ENCODE measurements around the gene AP1G1.
"Not testable (repeated sequence)": the region's sequence is repeated elsewhere in the genome, so short reads cannot be mapped to it uniquely, and the experiment has no call there.

Gene AP1G1

DNA sequence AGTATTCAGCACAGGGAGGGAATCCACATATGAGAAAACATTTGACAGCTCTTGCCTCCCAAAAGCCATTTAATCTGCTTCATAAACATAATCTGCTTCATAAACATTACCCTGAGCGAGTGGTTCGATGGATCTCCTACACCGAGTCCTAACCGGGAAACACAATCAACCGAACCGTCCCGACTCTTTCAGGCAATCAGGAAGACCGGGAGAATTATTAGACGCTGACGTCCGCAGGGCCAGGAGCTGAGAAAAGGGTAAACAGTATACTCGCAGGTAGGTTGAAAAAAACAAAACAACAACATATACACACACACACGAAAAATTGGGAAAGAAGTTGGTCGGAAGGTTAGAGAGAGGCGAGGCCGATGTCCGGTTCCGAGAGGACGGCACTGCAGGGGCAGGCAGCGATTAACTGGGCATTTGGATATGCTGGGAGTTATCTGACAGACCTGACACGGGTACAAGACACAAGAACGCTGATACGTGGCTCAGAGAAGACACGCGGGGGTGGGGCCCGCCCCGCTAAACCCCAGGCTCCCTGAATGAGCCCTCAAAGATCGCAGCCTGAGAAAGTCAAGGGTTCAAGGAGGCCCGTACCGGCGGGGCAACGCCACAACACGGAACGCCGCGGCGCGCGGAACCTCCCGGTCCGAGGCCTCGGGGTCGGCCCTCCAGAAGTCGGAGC is 585 bp downstream of the AP1G1 start:
- DNase-seq: no peak

DNA sequence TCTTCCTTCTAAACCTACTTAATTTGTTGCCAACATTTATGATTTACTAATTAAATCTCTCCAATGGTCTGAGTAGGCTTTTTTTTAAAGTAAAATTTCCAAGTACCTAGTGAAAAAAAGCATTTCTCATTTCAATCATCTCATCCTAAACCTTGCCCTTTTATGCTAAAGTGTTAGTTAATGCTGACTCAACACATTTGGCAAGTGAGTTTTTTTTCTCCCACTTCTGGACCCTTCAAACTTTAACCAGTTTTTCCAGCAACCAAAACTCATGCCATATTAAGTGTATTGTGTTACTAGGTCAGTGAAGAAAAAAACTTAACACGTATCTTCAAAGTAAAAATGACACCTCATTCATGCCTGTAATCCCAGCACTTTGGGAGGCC is 5.3 kb downstream of the AP1G1 start:
- no peak for DNase-seq

DNA sequence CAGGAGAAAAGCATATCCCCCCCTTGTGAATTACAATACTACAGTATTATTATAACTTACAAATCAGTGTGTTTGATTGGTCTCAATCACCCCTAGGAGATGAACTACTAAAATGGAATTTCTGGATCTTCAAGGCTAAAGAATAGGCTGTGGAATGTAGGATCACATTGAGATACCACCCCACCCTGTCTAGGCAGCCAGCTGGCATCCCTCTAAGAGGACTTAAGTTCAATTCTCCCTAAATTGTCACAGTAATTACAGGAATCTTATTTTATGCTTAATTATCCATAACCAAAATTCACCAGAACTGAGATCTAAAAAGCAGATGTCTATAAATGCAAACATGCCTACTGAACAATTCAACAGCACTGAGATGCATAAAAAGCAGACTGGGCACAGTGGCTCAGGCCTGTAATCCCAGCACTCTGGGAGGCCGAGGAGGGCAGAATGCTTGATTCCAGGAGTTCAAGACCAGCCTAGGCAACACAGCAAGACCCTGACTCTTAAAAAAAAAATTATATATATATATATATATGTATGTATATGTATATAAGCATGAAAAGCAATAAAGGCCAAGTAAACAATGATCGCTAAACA is 12.0 kb downstream of the AP1G1 start:
- DNase-seq: no peak

DNA sequence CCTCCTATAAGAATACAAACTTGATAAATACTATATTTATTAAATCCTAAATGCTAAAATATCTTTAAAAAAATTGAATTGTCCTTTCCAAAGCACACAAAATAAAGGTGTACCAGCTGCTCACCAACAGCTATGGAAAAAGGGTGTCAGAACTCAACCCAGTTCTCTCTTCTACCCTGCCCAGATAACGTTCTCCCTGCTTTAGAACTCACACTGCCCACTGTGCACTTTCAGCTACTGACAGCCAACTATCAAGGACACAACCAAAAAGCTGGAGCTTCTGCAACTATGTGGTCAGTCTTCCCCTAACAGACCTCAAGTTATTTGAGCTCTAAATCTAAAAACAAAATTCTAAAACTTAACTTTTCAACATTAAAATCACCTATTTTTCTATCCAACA is 13.7 kb downstream of the AP1G1 start:
- DNase-seq: no peak

DNA sequence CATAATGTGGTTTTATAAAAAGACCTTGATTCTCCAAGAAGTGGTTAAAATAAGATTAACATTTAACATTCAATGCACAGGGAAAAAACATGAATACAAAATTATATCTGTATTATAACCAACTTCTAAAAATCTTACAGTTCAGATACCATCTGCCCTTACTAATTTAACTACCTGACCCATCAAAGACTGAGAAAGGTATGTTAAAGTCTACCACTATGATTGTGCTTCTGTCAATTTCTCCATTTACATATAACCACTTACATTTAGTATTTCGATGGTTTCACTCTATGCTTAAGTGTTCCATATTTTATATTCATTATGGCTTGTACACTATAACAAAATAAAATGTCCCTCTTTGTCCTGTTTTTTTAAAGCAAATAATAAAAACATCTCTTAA is 14.6 kb downstream of the AP1G1 start:
- DNase-seq: no peak

DNA sequence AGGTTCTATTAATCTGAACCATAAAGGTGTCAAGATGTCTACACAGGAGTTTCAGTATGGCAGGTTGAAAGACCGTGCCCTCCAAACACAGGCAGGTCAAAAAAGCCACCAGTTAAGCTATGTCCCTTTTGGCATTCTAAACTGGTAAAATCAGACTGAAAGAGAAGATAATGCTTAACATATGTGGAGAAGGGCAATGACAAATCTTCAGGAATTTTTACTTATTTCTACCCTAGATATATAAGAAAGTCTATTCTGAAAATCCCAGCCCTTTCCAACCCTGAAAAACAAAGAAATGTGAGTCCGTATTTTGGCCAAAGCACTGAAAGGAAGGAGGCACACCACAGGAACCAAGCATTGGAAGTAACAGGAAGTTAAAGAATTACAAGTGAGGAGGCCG is 16.5 kb downstream of the AP1G1 start:
- DNase-seq: no peak

DNA sequence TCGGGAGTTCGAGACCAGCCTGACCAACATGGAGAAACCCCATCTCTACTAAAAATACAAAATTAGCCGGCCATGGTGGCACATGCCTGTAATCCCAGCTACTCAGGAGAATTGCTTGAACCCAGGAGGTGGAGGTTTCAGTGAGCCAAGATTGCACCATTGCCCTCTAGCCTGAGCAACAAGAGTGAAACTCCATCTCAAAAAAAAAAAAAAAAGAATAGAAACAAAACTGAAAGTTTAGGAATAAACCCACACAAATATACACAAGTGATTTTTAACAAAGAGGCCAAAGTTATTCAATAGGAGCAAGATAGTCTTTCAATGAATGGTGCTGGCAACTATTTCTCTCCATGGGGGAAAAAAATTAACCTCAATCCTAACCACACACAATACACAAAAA is 18.3 kb downstream of the AP1G1 start:
- not testable (repeated sequence) for DNase-seq

DNA sequence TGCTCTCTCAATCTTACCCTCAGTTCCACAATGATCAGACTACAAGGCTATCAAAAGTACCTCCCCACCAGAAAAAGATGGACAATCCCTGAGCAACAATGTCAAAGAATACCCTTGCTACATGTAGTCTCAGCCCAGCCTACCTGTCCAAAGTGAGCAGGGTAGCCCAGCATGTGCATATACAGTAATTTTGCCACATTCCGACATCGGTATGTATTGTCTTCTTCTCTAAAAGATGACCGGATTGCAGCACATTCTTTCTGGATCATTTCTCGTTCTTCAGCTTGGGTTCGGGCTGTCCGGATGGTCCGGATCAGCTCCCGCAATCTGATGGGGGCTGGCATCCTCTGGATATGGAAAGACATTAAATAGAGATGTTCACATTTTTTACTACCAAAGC is 19.5 kb downstream of the AP1G1 start:
- no peak for DNase-seq

DNA sequence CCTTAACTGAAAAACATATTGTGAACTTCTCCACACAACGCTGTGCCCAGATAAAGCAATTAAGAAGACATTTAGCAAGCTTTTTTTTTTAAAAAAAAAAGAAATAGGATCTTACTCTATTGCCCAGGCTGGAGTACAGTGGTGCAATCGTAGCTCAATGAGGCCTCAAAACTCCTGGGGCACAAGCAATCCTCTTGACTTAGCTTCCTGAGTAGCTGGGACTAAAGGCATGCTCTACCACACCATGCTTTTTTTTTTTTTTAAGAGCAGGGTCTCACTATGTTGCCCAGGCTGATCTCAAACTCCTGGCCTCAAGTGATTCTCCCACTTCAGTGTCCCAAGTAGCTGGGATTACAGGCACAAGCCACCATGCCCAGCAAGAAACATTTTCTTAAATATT is 20.1 kb downstream of the AP1G1 start:
- no peak for DNase-seq

DNA sequence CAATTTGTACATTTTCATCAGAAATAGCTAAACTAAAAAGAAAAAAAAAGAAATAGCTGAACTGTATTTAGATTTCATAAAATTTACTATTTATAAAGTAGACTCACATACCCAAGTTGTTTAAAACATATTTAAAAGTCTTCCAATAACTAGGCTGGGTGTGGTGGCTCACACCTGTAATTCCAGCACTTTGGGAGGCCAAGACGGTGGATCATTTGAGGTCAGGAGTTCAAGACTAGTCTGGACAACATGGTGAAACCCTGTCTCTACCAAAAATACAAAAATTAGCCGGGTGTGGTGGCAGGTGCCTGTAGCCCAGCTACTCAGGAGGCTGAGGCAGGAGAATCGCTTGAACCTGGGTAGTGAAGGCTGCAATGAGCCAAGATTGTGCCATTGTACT is 23.5 kb downstream of the AP1G1 start:
- DNase-seq: not testable (repeated sequence)

DNA sequence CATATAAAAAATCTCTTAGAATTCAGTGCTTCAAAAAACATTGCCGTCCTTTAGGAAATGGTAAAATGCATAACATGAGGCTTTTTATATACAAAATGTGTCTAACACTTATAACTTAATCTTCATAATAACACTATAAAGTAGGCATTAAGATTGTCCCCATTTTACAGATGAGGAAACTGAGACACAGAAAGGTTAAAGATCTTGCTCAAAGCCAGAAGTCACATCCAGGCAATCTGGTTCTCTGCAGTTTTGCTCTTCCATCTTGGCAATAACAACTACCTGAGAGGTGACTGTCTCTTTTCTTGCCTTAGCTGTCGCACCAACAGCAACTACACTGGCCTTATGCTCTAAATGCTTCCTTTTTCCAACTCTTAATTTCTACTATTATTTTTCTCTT is 24.5 kb downstream of the AP1G1 start:
- no peak for DNase-seq

DNA sequence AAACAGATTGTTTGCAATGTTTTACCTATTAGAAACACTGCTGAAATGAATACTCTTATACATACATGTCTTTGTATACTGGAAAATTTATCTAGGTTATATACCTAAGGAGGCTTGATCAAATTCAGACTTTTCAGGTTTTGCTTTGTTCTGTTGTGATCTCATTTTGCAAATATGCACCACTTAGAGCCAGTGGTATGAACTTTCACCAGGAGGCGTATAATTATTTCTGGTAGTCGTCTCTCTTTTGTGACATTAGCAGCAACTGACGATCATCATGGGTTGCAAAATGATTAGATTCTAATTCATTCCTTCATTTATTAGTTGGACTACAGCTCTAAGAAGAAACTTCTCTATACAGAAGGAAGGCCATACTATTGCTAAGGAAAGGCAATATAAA is 26.9 kb downstream of the AP1G1 start:
- DNase-seq: no peak

DNA sequence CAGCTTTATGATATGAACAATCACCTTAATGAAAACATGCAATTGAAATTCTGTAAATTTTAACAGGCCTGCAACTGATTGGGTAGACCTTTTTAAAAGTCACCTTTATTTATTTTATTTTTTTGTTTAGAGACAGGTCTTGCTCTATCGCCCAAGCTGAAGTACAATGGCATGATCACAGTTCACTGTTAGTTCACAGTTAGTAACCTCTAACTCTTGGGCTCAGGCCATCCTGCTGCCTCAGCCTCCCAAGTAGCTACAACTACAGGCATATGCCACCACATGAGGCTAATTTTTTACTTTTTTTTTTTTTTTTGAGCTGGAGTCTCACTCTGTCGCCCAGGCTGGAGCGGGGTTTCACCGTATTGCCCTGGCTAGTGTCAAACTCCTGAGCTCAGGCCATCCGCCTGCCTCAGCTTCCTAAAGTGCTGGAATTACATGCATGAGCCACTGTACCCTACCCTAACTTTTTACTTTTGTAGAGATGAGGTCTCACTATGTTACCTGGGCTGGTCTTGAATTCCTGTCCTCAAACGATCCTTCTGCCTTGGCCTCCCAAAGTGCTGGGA is 28.0 kb downstream of the AP1G1 start:
- DNase-seq: no peak

DNA sequence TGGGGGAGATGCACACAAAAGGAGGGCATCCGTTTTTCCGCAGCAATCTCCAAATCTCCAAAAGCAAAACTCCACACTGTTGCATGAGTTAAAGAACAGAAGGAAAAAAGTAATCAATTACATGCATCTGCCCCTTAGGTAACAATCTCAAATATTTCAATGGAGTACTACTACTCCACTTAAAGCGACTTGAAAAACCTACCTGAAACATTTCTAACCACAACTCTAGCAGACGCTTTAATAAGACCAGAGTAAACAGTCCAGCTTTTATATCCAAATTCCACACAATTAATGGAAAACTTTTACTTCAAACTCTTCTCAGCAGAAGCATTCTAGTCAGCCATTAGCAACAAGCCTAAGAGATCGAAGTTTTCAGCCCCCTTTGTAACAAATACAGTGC is 29.9 kb downstream of the AP1G1 start:
- DNase-seq: no peak

DNA sequence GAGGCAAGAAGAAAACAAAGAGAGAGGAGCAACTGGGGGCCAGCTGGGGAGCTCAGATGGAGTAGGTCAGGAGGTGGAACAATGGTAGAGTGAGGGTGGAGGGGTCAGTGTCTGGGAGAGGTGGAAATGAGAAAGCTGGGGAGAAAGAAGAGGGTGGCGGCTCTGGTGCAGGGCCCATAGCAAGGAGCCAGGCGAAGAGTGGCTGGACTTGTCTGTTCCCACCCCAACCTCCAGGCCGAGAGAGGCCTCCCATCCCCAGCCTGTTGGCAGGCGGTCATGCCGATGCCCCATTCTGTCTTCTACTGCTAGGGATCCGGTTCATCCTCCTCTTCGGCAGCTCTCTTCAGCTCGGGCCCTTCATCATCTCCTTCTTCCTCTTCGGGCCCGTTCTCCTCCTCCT is 31.3 kb downstream of the AP1G1 start:
- DNase-seq: no peak

DNA sequence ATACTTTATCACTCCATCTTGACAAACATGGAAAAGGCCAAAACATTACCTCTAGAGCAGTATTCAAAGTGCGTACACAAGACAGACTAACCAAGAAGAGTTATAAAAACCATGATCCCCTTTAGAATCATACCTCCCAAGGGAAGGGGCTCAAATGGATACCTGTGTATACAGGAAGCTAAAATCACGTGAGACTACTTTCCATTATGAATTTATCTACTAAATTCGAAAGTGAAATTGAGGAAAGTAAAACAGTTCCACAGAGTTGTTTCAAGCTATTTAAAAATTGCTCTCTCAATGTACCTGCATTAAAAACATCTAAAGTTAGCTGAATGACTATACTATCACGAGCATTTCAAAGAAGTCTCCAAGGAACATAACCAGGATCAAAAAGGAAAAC is 32.7 kb downstream of the AP1G1 start:
- no peak for DNase-seq

DNA sequence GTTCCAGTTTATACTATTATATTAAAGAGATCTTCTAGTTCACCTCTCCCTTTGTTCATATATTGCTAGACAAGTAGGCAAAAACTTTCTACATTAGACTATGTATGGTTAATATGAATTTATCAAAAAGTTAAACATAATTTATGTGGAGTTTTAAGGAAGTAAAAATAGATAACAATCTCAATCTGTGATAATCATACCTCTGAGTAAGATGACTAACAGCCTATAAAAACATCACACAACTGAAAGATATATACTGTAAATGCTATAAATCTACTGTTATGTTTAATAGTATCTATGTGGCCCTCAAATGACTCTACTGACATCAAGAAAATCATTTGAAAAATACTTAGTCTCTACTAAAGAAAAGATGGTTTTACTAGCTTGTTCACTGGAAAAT is 37.1 kb downstream of the AP1G1 start:
- no peak for DNase-seq

DNA sequence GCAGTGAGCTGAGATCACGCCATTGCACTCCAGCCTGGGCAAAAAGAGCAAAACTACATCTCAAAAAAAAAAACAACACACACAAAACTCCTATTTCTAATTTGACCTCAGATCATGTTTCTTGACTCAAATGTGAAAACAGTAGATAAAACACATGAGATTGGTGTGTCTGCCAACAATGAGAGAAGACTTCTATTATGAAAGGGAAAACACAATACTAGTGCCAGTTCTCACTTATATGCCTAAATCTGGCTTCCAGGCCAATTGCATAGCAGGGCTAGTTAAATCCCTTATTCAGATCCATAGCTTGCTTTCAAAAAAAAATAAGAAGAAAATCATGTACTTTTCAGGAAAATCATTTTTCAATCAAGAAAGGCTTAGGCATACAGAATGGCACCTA is 39.4 kb downstream of the AP1G1 start:
- no peak for DNase-seq

DNA sequence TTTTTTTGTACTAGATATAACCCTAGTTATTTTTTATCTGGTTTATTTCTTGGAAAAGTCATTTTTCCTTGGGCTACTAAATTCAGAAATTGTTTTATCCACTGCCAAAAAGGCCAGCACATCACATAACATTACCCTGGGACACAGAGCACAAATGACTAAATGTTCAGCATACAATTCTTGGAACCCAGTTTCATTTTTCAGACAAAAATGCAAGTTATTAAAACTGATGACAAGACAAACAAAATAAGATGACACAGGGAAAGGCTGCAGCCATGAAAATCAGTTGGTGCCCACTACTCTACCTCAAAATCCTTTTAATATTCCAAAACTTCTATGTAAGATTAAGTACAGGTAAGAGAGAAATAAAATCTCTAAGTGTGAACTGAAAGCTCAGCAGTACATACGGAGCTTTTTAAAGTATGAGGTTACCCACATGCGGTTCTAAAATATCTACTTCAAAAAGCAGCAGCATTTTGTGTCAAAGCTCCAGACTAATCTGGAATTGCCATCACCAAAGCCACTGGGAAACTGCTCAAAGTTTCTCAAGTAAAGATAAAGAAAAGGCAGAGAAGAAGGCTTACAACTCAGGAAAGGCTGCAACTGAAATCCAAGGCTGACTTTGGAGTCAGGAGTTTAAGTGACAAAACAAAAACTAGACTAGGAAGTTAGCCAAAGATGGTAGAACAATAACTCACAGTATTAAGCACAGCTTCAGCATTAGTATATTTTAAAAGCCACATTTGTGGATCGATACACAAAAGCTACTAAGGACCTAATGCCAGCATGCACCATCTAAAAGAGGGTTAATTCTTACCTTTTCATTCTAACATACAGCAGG is 41.4 kb downstream of the AP1G1 start:
- no peak for DNase-seq

DNA sequence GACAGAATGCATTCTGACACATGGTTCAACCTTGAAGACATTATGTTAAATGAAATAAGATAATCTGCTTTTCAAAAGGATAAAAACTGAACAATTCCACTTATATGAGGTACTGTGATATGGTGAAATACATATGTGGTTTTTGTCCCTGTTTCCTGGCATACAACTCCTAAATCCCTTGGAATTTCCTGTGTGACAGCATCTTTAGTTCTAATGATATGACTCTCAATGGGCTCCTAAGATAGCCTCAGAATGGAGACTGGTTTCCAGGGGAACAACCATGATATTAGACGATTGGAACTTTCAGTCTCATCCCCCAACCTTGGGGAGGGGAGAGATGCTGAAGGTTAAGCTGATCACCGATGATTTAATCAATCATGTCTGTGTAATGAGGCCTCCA is 46.4 kb downstream of the AP1G1 start:
- DNase-seq: no peak

DNA sequence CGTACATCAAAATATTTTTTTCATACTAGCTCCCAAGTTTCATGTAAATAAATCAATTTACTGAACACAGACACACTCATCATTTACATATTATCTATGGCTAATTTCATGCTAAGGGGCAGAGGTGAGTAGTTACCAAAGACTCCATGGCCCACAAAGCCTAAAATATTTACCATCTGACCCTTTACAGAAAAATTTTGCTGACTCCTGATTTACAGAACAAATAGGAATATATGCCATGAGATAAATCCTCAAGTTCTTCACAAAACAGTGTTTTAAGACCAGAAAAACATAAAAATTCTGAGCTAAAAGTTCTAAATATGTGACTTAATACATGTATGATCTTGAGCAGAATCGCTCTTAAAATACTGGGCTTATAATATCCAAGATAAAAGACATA is 47.5 kb downstream of the AP1G1 start:
- DNase-seq: no peak

DNA sequence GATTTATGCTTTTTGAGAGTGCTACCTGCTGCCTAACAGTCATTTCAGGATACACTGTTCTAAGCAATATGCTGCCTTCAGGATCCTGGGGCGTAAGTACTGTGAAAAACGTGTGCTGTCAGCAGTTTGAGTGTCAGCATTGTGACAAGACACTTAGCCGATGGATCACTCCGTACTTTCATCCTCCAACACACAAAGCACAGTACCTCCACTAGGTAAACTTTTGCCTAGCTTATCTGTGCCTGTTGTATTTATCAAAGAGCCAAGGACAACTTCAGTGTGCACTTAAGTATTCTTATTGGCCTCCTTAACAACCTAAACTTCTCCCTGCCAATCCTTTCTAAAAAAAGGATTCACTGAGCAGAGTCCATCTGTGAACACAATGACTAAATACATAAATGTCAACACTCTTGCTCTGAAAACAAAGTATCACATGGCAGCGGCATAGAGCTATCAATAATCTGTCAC is 50.3 kb downstream of the AP1G1 start:
- DNase-seq: no peak

DNA sequence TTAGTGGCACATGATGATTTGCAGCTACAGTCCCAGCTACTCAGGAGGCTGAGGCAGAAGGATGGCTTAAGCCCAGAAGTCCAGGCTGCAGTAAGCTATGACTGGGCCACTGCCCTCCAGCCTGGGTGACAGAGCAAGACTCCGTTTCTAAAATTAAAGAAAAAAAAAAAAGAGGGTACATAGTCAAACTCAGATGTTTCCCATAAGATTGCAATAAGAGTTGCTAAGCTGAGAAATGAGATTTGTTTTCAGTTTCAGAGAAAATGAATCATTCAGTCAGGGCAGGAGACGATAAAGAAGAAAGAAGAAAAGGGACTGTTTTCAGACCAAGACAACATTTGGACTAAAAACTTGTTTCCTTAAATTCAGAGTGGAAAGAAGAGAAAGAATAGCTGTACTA is 54.0 kb downstream of the AP1G1 start:
- DNase-seq: no peak

DNA sequence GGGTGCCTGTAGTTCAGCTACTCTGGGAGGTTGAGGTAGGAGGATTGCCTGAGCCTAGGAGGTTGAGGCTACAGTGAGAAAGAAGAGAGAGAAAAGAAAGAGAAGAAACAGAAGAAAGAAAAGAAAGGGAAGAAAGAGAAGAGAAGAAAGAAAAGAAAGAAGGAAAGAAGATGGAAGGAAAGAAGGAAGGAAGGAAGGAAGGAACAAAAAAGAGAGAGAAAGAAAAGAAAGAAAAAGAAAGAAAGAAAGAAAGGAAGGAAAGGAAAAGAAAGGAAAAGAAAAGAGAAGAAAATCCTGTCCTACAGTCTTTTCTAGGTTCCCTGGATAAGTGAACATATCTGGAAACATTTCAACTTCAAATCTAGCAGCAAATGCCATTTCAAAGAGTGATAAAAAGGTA is 54.5 kb downstream of the AP1G1 start:
- DNase-seq: no peak

All from NCI-H446 (cell line).